ENCODE results near the gene PER3. TPM values are rescaled to one million over a fixed set of nuclear protein-coding genes. Genes with fewer than 3 reads are reported as not detected.

PER3 gene
- total and polyA plus RNA-seq, 2 of the 8 experiments (the other 6 are each of a cell fraction or from before 2014, with no cell fraction given): 8.3 to 9.3 TPM

- H3K14ac ChIP-seq (ENCODE audit: insufficient read length): no peak overlapping the region
- H2BK5ac ChIP-seq (ENCODE audit: low read depth, low read length): no peak overlapping the region
- H3K4me3 ChIP-seq (ENCODE audit: extremely low read depth in 1 of 4, insufficient read depth in 2 of 4, low read depth in 3 of 4, low read length in 4 of 4): no peak overlapping the region
- FAIRE-seq: no peak
- no peaks in the 10 kb centered on the region for H3K27me3 ChIP-seq (replicated peaks in 1 of 4; ENCODE audit: control insufficient read depth in 3 of 4, extremely low read depth in 1 of 4, insufficient read depth in 3 of 4, low read length in 3 of 4)
- H3K4ac ChIP-seq (replicated peaks; ENCODE audit: insufficient read length, low read depth, low read length): no peak overlapping the region
- no peaks in the 10 kb centered on the region for H4K20me1 ChIP-seq (replicated peaks in 1 of 2; ENCODE audit: control insufficient read depth in 1 of 2, insufficient read depth in 2 of 2, low read length in 2 of 2)
- no peak overlapping the region for H2BK20ac ChIP-seq (ENCODE audit: low read length)
- H2AK5ac ChIP-seq (ENCODE audit: low read depth, low read length): no peak overlapping the region
- H3K79me1 ChIP-seq (ENCODE audit: low read depth, low read length): no peaks in the 10 kb centered on the region
- H3K27ac ChIP-seq (ENCODE audit: low read depth, low read length): no peak overlapping the region
- H2AFZ ChIP-seq (ENCODE audit: low read length): no peak overlapping the region
- H4K91ac ChIP-seq (replicated peaks; ENCODE audit: insufficient read length, low read length): no peak overlapping the region
- no peaks in the 10 kb centered on the region for H3K79me2 ChIP-seq (ENCODE audit: control insufficient read depth in 1 of 2, insufficient read depth in 2 of 2, low read length in 2 of 2)
- H3K9me3 ChIP-seq (ENCODE audit: insufficient read depth in 2 of 2, low read depth in 1 of 2, low read length in 1 of 2): no peaks in the 10 kb centered on the region
- POLR2A ChIA-PET (ENCODE audit: partially characterized antibody): interaction anchor here (1.3 kb wide), 1 partner anchor 25 kb away, joined by 3 read pairs; no protein-coding TSS in a partner anchor
- no peak overlapping the region for H3K4me2 ChIP-seq (ENCODE audit: insufficient read depth in 1 of 2, low read depth in 2 of 2, low read length in 2 of 2)
- no peaks in the 10 kb centered on the region for H3K23me2 ChIP-seq (ENCODE audit: low read depth, low read length)
- H2BK12ac ChIP-seq (ENCODE audit: low read depth, low read length): no peak overlapping the region
- no peak overlapping the region for H3K18ac ChIP-seq (ENCODE audit: extremely low read depth, low read length)
- CTCF ChIA-PET (ENCODE audit: partially characterized antibody): interaction anchor here (0.7 to 2.8 kb wide), 4 partner anchors 10 to 80 kb away, joined by 3 to 28 read pairs (median 14); no protein-coding TSS in a partner anchor
- no peak overlapping the region for H4K8ac ChIP-seq (ENCODE audit: extremely low read depth, insufficient read depth, low read length)
- H3K4me1 ChIP-seq (replicated peaks in 1 of 4; ENCODE audit: control insufficient read depth in 3 of 4, insufficient read depth in 4 of 4, low read length in 3 of 4): no peaks in the 10 kb centered on the region
- no peak overlapping the region for H4K5ac ChIP-seq (ENCODE audit: insufficient read length, low read depth, low read length)
- H3K9ac ChIP-seq (replicated peaks in 1 of 4; ENCODE audit: extremely low read depth in 1 of 4, low read depth in 3 of 4, low read length in 3 of 4): no peak overlapping the region
- no peak overlapping the region for H3K23ac ChIP-seq (ENCODE audit: insufficient read length)
- no peak overlapping the region for H3K56ac ChIP-seq (replicated peaks; ENCODE audit: insufficient read length, low read depth, low read length)
- TF ChIP-seq POLR2AphosphoS5 (IDR thresholded peaks at IDR 0.05; ENCODE audit: low read depth, low read length): no peak
- TF ChIP-seq CEBPB (IDR thresholded peaks at IDR 0.05; ENCODE audit: low read depth, low read length): no peak
- TF ChIP-seq USF2 (IDR thresholded peaks at IDR 0.05; ENCODE audit: low read length): no peak
- no peak for TF ChIP-seq TAF7 (optimal IDR thresholded peaks at IDR 0.05; ENCODE audit: borderline replicate concordance, low read depth, low read length)
- no peak for TF ChIP-seq MAX (IDR thresholded peaks at IDR 0.05)
- no peak for TF ChIP-seq GABPA (IDR thresholded peaks at IDR 0.05; ENCODE audit: borderline replicate concordance, insufficient read depth, low read length)
- no peak for TF ChIP-seq JUND (IDR thresholded peaks at IDR 0.05; ENCODE audit: low read length)
- no peak for TF ChIP-seq SIRT6 (IDR thresholded peaks at IDR 0.05; ENCODE audit: low read length)
- TF ChIP-seq ATF3 (IDR thresholded peaks at IDR 0.05; ENCODE audit: insufficient read depth, low read depth, low read length): no peak
- TF ChIP-seq CTCF (IDR thresholded peaks at IDR 0.05; ENCODE audit: control extremely low read depth in 1 of 3, insufficient read depth in 1 of 3, low read depth in 1 of 3, low read length in 3 of 3): no peak
- 92% methylated on average over 6 of the region's 6 CpGs; no CpG with 5 or more reads in 1 of the 2 experiments for WGBS, 2 experiments (ENCODE audit: extremely low coverage in 1 of 2, insufficient coverage in 1 of 2, insufficient read length in 1 of 2, insufficient replicate concordance in 2 of 2, low coverage in 1 of 2, low lambda C conversion rate in 2 of 2, missing lambda C conversion rate in 1 of 2)
- peaks cover 0 to 4% (median 0%) of the 10 kb centered on the region in 4 experiments; a peak in 2 of 8 replicates for H3K36me3 ChIP-seq (ENCODE audit: control insufficient read depth in 2 of 4, insufficient read depth in 4 of 4, low read length in 3 of 4)
- DNase-seq (ENCODE audit: low read depth in 1 of 2, low spot score in 2 of 2): peak in 1 of 2 experiments; percentile 14
- H2BK15ac ChIP-seq (ENCODE audit: low read length): no peak overlapping the region
- H2BK120ac ChIP-seq (replicated peaks; ENCODE audit: low read depth, low read length): no peak overlapping the region
Measured at GRCh38 chr1:7743346-7743745, 40.7 kb upstream of the PER3 start.

Measured in H1 (cell line).